H1 (cell line): ENCODE data around the gene PSMB4.

Experiments used
- EP300 ChIP-seq, 2 experiments: IDR thresholded peaks; 1 replicate in 1 of 2; 2 replicates in 1 of 2; pipeline ENCODE4 v1.6.1; 2011 to 2012; ENCODE audit warnings: low read depth in 2 of 2, low read length in 2 of 2, mild to moderate bottlenecking in 2 of 2, borderline replicate concordance in 1 of 2, inconsistent platforms in 1 of 2, moderate library complexity in 1 of 2
- EZH2 ChIP-seq: fragments of 200-600 bp; sonication (generic); IDR thresholded peaks from 2 replicates; pipeline ENCODE4 v1.7.1; 2012; ENCODE audit warnings: low read depth, mild to moderate bottlenecking, moderate library complexity, low read length, inconsistent platforms; ENCODE audit not compliant: severe bottlenecking
- NRF1 ChIP-seq: IDR thresholded peaks from 2 replicates; pipeline ENCODE4 v1.6.1; 2011; ENCODE audit warnings: mild to moderate bottlenecking, low read depth, low read length, improper control_type of control experiment
- POLR2A ChIP-seq, 2 experiments: IDR thresholded peaks; 1 replicate in 1 of 2; 2 replicates in 1 of 2; pipeline ENCODE4 v1.6.1; 2011; ENCODE audit warnings: low read depth in 2 of 2, low read length in 2 of 2, mild to moderate bottlenecking in 2 of 2; ENCODE audit errors: control extremely low read depth in 1 of 2
- YY1 ChIP-seq: IDR thresholded peaks from 2 replicates; pipeline ENCODE4 v1.6.1; 2011; ENCODE audit warnings: low read depth, mild to moderate bottlenecking, low read length
- TF ChIP-seq, protein P1 (sequence below), 3 experiments: IDR thresholded peaks; 1 replicate in 2 of 3; 2 replicates in 1 of 3; pipeline versions ENCODE4 v1.5.1 to v1.6.1; 2011; ENCODE audit warnings: low read length in 3 of 3, mild to moderate bottlenecking in 3 of 3, inconsistent platforms in 2 of 3, low read depth in 1 of 3, moderate library complexity in 1 of 3; ENCODE audit not compliant: insufficient read depth in 1 of 3; ENCODE audit errors: control extremely low read depth in 1 of 3

DNA sequence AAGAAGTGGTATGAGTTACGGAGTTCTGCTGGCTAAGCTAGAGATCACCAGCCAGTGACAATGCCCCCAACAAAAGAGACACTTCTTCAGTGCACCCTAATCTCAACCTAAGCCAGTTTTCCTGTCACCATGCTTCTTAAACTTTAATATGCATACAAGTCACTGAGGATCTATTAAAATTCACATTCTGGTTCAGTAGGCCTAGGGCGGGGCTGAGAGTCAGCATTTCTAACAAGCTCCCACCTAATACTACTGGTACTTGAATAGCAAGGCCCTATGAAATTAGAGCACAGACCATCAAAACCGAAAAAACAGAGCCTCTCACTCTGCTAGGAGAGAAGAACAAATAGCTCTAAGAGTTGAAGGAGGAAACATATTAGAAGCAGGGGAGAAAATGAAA lies 7.9 kb downstream of the PSMB4 start:
- TF ChIP-seq NRF1 (no peak), POLR2A (IDR thresholded peaks at IDR 0.05; ENCODE audit: control extremely low read depth in 1 of 2, low read depth in 2 of 2, low read length in 2 of 2) (no peak), EP300 (IDR thresholded peaks at IDR 0.05; ENCODE audit: borderline replicate concordance in 1 of 2, low read depth in 2 of 2, low read length in 2 of 2) (no peak), EZH2 (no peak), YY1 (no peak)
- TF ChIP-seq, protein P1, sequence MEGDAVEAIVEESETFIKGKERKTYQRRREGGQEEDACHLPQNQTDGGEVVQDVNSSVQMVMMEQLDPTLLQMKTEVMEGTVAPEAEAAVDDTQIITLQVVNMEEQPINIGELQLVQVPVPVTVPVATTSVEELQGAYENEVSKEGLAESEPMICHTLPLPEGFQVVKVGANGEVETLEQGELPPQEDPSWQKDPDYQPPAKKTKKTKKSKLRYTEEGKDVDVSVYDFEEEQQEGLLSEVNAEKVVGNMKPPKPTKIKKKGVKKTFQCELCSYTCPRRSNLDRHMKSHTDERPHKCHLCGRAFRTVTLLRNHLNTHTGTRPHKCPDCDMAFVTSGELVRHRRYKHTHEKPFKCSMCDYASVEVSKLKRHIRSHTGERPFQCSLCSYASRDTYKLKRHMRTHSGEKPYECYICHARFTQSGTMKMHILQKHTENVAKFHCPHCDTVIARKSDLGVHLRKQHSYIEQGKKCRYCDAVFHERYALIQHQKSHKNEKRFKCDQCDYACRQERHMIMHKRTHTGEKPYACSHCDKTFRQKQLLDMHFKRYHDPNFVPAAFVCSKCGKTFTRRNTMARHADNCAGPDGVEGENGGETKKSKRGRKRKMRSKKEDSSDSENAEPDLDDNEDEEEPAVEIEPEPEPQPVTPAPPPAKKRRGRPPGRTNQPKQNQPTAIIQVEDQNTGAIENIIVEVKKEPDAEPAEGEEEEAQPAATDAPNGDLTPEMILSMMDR (IDR thresholded peaks at IDR 0.05; ENCODE audit: control extremely low read depth in 1 of 3, insufficient read depth in 1 of 3, low read depth in 1 of 3, low read length in 3 of 3) = no peak
